GM12878 (cell line): ENCODE results near the gene PRRC2C. TPM values are rescaled to one million over a fixed set of nuclear protein-coding genes. Genes with fewer than 3 reads are reported as not detected.

Experiments used
- BCL11A ChIP-seq: IDR thresholded peaks from 2 replicates; pipeline ENCODE4 v1.6.1; 2011; ENCODE audit warnings: low read depth, low read length
- BCLAF1 ChIP-seq: fragments of 450-650 bp; IDR thresholded peaks from 2 replicates; pipeline ENCODE4 v1.6.1; 2017; ENCODE audit warnings: antibody characterized with exemption, mild to moderate bottlenecking, moderate library complexity
- CBFB ChIP-seq: IDR thresholded peaks from 2 replicates; pipeline ENCODE4 v1.6.1; 2016; ENCODE audit warnings: antibody characterized with exemption, low read depth
- CEBPZ ChIP-seq: fragments of 150-350 bp; IDR thresholded peaks from 2 replicates; pipeline ENCODE4 v1.6.1; 2016; ENCODE audit warnings: low read depth, low read length
- CHD4 ChIP-seq: fragments of 200-600 bp; sonication (generic); IDR thresholded peaks from 2 replicates; pipeline ENCODE4 v1.6.1; 2016; ENCODE audit warnings: mild to moderate bottlenecking
- HCFC1 ChIP-seq: fragments of 150-350 bp; IDR thresholded peaks from 2 replicates; pipeline ENCODE4 v1.6.1; 2014; ENCODE audit warnings: low read length
- HDAC6 ChIP-seq: fragments of 200-600 bp; sonication (generic); IDR thresholded peaks from one replicate; pipeline ENCODE4 v1.8.0; 2017; ENCODE audit warnings: antibody characterized with exemption; ENCODE audit not compliant: unreplicated experiment
- HSF1 ChIP-seq: fragments of 150-350 bp; IDR thresholded peaks from 2 replicates; pipeline ENCODE4 v1.6.1; 2014; ENCODE audit warnings: mild to moderate bottlenecking, low read depth, low read length
- MAX ChIP-seq: IDR thresholded peaks from 2 replicates; pipeline ENCODE4 v1.6.1; 2012; ENCODE audit warnings: low read depth, low read length, improper control_type of control experiment
- NR2C2 ChIP-seq: IDR thresholded peaks from 2 replicates; pipeline ENCODE4 v1.6.1; 2011; ENCODE audit warnings: borderline replicate concordance, low read depth; ENCODE audit not compliant: control insufficient read depth, insufficient read length
- POLR2AphosphoS2 ChIP-seq: IDR thresholded peaks from 2 replicates; pipeline ENCODE4 v1.6.1; 2011; ENCODE audit warnings: low read depth, mild to moderate bottlenecking, low read length, improper control_type of control experiment, moderate library complexity
- PRDM15 ChIP-seq: fragments of 450-650 bp; formaldehyde crosslinking; IDR thresholded peaks from 2 replicates; pipeline ENCODE4 v1.4.0; 2020; ENCODE audit warnings: mild to moderate bottlenecking, moderate library complexity
- RELA ChIP-seq: fragments of 450-650 bp; IDR thresholded peaks from 2 replicates; pipeline ENCODE4 v1.8.0; 2014; ENCODE audit warnings: borderline replicate concordance; ENCODE audit not compliant: partially characterized antibody
- SUPT20H ChIP-seq: IDR thresholded peaks from 2 replicates; pipeline ENCODE4 v1.6.1; 2011; ENCODE audit warnings: low read depth, mild to moderate bottlenecking, low read length, moderate library complexity, borderline replicate concordance; ENCODE audit not compliant: control insufficient read depth
- TCF12 ChIP-seq: IDR thresholded peaks from 2 replicates; pipeline ENCODE4 v1.6.1; 2011; ENCODE audit warnings: low read depth, mild to moderate bottlenecking, low read length
- USF1 ChIP-seq: IDR thresholded peaks from 2 replicates; pipeline ENCODE4 v1.6.1; 2011; ENCODE audit warnings: borderline replicate concordance, low read depth, mild to moderate bottlenecking, moderate library complexity, mixed read lengths, low read length; ENCODE audit not compliant: insufficient read depth; ENCODE audit errors: extremely low read length
- ZSCAN29 ChIP-seq: fragments of 450-650 bp; IDR thresholded peaks from 2 replicates; pipeline ENCODE4 v1.6.1; 2017; ENCODE audit warnings: mild to moderate bottlenecking, moderate library complexity
- polyA plus RNA-seq, 11 experiments: library from polyadenylated mRNA; depleted of rRNA in 4 of 11; unstranded in 6 of 11; stranded (reverse) in 5 of 11; fragments of >200 nt; fragmentation: Nextera tagmentation in 4 of 11; fragmentation: Illumina TruSeq in 1 of 11; extraction: Ambion mirVana in 4 of 11; extraction: Trizol in 1 of 11; gene quantifications; 1 replicate in 1 of 11; 2 replicates in 10 of 11; pipeline versions ENCODE4 v1.2.1 to v1.2.3, GENCODE V29; 2011 to 2016; ENCODE audit warnings: inconsistent platforms in 2 of 11, missing spikeins in 2 of 11, low read depth in 1 of 11
- total RNA-seq, 4 experiments: library from RNA; depleted of rRNA in 3 of 4; stranded (reverse); fragments of >200 nt in 3 of 4; fragmentation: Illumina TruSeq in 1 of 4; extraction: Trizol in 1 of 4; gene quantifications; 2 replicates each; pipeline versions ENCODE4 v1.2.1 to v1.2.3, GENCODE V29; 2013 to 2021

Gene PRRC2C
- total and polyA plus RNA-seq, 10 of the 15 experiments (the other 5 are each of a cell fraction or from before 2014, with no cell fraction given) = 53.4 to 182 (median 91.8) TPM

- TF ChIP-seq PRDM15 (CRISPR knock-in tag) (no peak), HDAC6 (no peak), BCL11A (no peak), SUPT20H (no peak), HSF1 (no peak), CEBPZ (no peak), BCLAF1 (no peak), HCFC1 (no peak), NR2C2 (no peak), ZSCAN29 (no peak), USF1 (no peak), TCF12 (no peak), CBFB (no peak; the same call in 1 of the 2 replicates), RELA (no peak), MAX (no peak), CHD4 (no peak), POLR2AphosphoS2 (no peak)
Observed at GRCh38 chr1:171484760-171485374, 463 bp upstream of the PRRC2C start (continued).
